OCI-LY7 (cell line): ENCODE results near the gene MORN5. TPM values are rescaled to one million over a fixed set of nuclear protein-coding genes. Genes with fewer than 3 reads are reported as not detected.

Source experiments
- BruUV-seq: library from RNA; stranded (reverse); fragments of 400-500 nt; replicated peaks from 2 replicates; lab custom pipeline; 2021; lab: Mats Ljungman, UMichigan
- CTCF ChIA-PET: fragments of 300-600 bp; sonication (Branson Sonifier 250); formaldehyde crosslinking; loops from one replicate; lab custom pipeline; 2022; ENCODE audit warnings: antibody characterized with exemption; ENCODE audit not compliant: unreplicated experiment; lab: Charles Lee
- POLR2A ChIA-PET: fragments of 300-600 bp; sonication (Branson Sonifier 250); formaldehyde crosslinking; loops from one replicate; lab custom pipeline; 2022; ENCODE audit warnings: antibody characterized with exemption; lab: Charles Lee
- DNase-seq: peaks from one replicate; pipeline ENCODE4 v3.0.0-alpha.2; 2015; ENCODE audit warnings: low spot score
- H2AFZ ChIP-seq: fragments of 200-600 bp; sonication (generic), shearing (Covaris generic); 2 replicates; pipeline ENCODE4 v1.6.1; 2014; ENCODE audit warnings: mild to moderate bottlenecking, antibody characterized with exemption, low read length, moderate library complexity
- H3K27ac ChIP-seq: fragments of 200-600 bp; sonication (generic); 2 replicates; pipeline ENCODE4 v1.5.1; 2014; ENCODE audit warnings: mixed run types, low read depth, mild to moderate bottlenecking, moderate library complexity, low read length, inconsistent platforms; ENCODE audit not compliant: poor library complexity, severe bottlenecking
- H3K36me3 ChIP-seq: fragments of 200-600 bp; sonication (generic); 2 replicates; pipeline ENCODE4 v1.6.1; 2014; ENCODE audit warnings: mild to moderate bottlenecking, antibody characterized with exemption, low read length, moderate library complexity, mixed read lengths; ENCODE audit not compliant: insufficient read depth
- H3K4me1 ChIP-seq: fragments of 200-600 bp; sonication (generic); 2 replicates; pipeline ENCODE4 v1.5.1; 2014; ENCODE audit warnings: mild to moderate bottlenecking, low read length; ENCODE audit not compliant: insufficient read depth, poor library complexity, severe bottlenecking
- H3K4me2 ChIP-seq: fragments of 200-600 bp; sonication (generic); 2 replicates; pipeline ENCODE4 v1.6.1; 2014; ENCODE audit warnings: mild to moderate bottlenecking, low read length
- H3K4me3 ChIP-seq: fragments of 200-600 bp; sonication (generic); 2 replicates; pipeline ENCODE4 v1.5.1; 2014; ENCODE audit warnings: mild to moderate bottlenecking, low read depth, low read length; ENCODE audit not compliant: poor library complexity, severe bottlenecking
- H3K79me2 ChIP-seq: fragments of 200-600 bp; sonication (generic); 2 replicates; pipeline ENCODE4 v1.6.1; 2016; ENCODE audit warnings: low read depth, mild to moderate bottlenecking, low read length, moderate library complexity, mixed read lengths; ENCODE audit not compliant: insufficient read depth
- H3K9me2 ChIP-seq: fragments of 200-600 bp; sonication (generic); 2 replicates; pipeline ENCODE4 v1.6.1; 2016; ENCODE audit warnings: mild to moderate bottlenecking, low read length, mixed read lengths; ENCODE audit not compliant: insufficient read depth
- H3K9me3 ChIP-seq: fragments of 200-600 bp; sonication (generic); 2 replicates; pipeline ENCODE4 v1.6.1; 2014; ENCODE audit warnings: mild to moderate bottlenecking, mixed run types, low read length, mixed read lengths
- H4K20me1 ChIP-seq: fragments of 200-600 bp; sonication (generic); 2 replicates; pipeline ENCODE4 v1.6.1; 2014; ENCODE audit warnings: mild to moderate bottlenecking, antibody characterized with exemption, low read length, moderate library complexity, mixed read lengths; ENCODE audit not compliant: insufficient read depth
- EZH2phosphoT487 ChIP-seq: fragments of 200-600 bp; sonication (generic); IDR thresholded peaks from 2 replicates; pipeline ENCODE4 v1.6.1; 2018; ENCODE audit warnings: low read depth, borderline replicate concordance, mild to moderate bottlenecking, mixed run types, antibody characterized with exemption, low read length, moderate library complexity, mixed read lengths
- intact Hi-C: fragments of 100-400 bp; cut with micrococcal nuclease; formaldehyde crosslinking; loops from one replicate; pipeline ENCODE4 v1.10.0; 2022; ENCODE audit not compliant: unreplicated experiment
- total RNA-seq, 2 experiments: library from RNA; depleted of rRNA in 1 of 2; stranded (reverse); fragments of >200 nt in 1 of 2; shearing (Covaris generic) in 1 of 2; gene quantifications; 2 replicates each; pipeline ENCODE4 v1.2.3, GENCODE V29; 2014 to 2022
- TF ChIP-seq, protein P1 (sequence below): fragments of 200-600 bp; sonication (generic); conservative IDR thresholded peaks from 2 replicates; pipeline ENCODE4 v1.5.1; 2014; ENCODE audit warnings: mild to moderate bottlenecking, antibody characterized with exemption, low read length, moderate library complexity, mixed read lengths

Gene MORN5
- total RNA-seq, 2 experiments from 2014 or later: not detected

DNA sequence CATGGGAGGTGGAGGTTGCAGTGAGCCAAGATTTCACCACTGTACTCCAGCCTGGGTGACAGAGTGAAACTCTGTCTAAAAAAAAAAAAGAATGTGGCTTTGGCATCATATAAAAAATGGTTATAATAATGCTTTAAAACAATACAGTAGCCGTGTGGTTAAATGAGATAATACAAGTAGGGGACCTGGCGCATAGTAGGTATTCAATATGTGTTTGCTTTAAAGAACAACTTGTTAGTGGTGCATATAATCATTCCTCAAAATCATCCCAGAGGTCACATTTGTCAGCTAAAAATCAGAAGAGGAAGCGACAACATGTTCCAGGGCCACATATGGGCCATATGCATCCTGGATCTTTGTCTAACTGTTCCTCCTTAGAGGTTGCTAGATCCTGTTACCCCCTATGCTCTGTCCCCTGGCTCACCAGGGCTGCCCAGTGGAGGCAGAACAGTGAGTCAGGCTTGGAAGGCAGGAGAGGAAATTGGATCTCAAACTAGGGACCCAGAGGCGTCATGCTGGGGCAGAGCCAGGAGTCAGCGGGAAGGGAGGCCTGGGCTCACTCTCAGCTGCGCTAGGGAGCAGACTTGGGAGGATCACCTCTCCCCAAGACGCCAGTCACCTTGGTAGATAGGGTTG lies 41.4 kb downstream of the MORN5 start:
- H3K9me2 ChIP-seq: no peaks in the 10 kb centered on the region
- H3K79me2 ChIP-seq: no peaks in the 10 kb centered on the region
- DNase-seq: no peak
- intact Hi-C loops: no loop called here
- no peaks in the 10 kb centered on the region for H3K9me3 ChIP-seq
- no peaks in the 10 kb centered on the region for H4K20me1 ChIP-seq
- BruUV-seq: no TSS peak
- H3K27ac ChIP-seq: no peak overlapping the region
- no peak overlapping the region for H3K4me2 ChIP-seq
- H3K36me3 ChIP-seq: no peaks in the 10 kb centered on the region
- ChIA-PET CTCF (interaction anchor here (1.0 kb wide), 1 partner anchor 15 kb away, joined by 3 read pairs; no protein-coding TSS in a partner anchor), POLR2A (no interaction called here)
- TF ChIP-seq, protein P1, sequence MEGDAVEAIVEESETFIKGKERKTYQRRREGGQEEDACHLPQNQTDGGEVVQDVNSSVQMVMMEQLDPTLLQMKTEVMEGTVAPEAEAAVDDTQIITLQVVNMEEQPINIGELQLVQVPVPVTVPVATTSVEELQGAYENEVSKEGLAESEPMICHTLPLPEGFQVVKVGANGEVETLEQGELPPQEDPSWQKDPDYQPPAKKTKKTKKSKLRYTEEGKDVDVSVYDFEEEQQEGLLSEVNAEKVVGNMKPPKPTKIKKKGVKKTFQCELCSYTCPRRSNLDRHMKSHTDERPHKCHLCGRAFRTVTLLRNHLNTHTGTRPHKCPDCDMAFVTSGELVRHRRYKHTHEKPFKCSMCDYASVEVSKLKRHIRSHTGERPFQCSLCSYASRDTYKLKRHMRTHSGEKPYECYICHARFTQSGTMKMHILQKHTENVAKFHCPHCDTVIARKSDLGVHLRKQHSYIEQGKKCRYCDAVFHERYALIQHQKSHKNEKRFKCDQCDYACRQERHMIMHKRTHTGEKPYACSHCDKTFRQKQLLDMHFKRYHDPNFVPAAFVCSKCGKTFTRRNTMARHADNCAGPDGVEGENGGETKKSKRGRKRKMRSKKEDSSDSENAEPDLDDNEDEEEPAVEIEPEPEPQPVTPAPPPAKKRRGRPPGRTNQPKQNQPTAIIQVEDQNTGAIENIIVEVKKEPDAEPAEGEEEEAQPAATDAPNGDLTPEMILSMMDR: no peak
- no peak for TF ChIP-seq EZH2phosphoT487
- no peaks in the 10 kb centered on the region for H3K4me1 ChIP-seq
- H2AFZ ChIP-seq: no peak overlapping the region
- no peak overlapping the region for H3K4me3 ChIP-seq

DNA sequence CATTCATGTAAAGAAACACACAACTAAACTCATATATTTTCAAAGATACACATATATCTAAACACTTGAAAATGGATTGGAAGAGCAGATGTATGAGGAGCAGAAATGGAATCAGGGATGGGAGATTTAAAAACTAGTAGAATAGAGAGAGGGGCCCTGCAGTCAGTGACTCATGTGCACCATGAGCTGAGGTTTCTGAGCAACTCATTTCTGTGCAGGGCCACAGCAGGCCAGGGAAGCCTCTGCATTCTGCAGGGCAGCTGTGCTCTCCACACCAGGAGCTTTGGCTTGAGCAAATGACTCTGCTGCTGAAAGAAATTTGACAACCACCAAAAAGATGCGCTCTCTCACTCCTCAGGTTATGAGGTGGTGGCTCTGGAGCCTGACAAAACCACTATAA lies 41.9 kb downstream of the MORN5 start:
- Histone ChIP-seq H3K4me3 (no peak overlapping the region), H3K27ac (no peak overlapping the region), H3K4me2 (no peak overlapping the region), H2AFZ (no peak overlapping the region), H3K4me1 (no peaks in the 10 kb centered on the region), H3K9me2 (no peaks in the 10 kb centered on the region), H4K20me1 (no peaks in the 10 kb centered on the region), H3K9me3 (no peaks in the 10 kb centered on the region), H3K79me2 (no peaks in the 10 kb centered on the region), H3K36me3 (no peaks in the 10 kb centered on the region)
- no peak for DNase-seq
- TF ChIP-seq, protein P1: no peak
- no peak for TF ChIP-seq EZH2phosphoT487
- ChIA-PET POLR2A (interaction anchor here (0.7 kb wide), 1 partner anchor 707 kb away, joined by 4 read pairs; no protein-coding TSS in a partner anchor), CTCF (interaction anchor here (1.0 kb wide), 1 partner anchor 14 kb away, joined by 3 read pairs; no protein-coding TSS in a partner anchor)
- intact Hi-C loops: no loop called here
- no TSS peak for BruUV-seq

DNA sequence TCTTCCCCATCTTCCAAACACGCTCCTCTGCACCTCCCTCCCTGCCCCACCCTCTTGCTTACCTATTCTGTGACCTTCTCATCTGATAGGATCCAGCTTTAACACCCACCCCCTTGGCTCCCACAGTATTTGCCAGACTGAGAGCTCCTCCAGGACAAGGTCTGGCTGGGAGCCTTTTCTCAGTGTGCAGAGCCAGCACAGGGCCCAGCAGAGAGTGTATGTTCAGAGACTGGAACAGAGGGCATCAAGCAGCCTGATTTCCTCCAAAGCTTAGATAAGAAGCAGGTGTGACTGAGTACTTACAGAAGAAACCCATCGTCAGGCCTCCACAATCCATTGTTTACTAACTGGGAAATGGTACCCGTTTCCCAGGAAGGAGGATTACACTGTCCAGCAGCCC lies 42.4 kb downstream of the MORN5 start:
- TF ChIP-seq, protein P1: no peak
- TF ChIP-seq EZH2phosphoT487: no peak
- Histone ChIP-seq H2AFZ (no peak overlapping the region), H3K4me2 (no peak overlapping the region), H3K4me1 (no peaks in the 10 kb centered on the region), H3K27ac (no peak overlapping the region), H3K36me3 (no peaks in the 10 kb centered on the region), H4K20me1 (no peaks in the 10 kb centered on the region), H3K79me2 (no peaks in the 10 kb centered on the region), H3K9me3 (no peaks in the 10 kb centered on the region), H3K9me2 (no peaks in the 10 kb centered on the region), H3K4me3 (no peak overlapping the region)
- ChIA-PET CTCF (interaction anchor here (1.0 kb wide), 1 partner anchor 14 kb away, joined by 3 read pairs; no protein-coding TSS in a partner anchor), POLR2A (interaction anchor here (0.6 to 0.7 kb wide), 2 partner anchors 14 to 708 kb away, joined by 4 read pairs; no protein-coding TSS in a partner anchor)
- DNase-seq: no peak
- no TSS peak for BruUV-seq
- intact Hi-C loops: no loop called here
